HG02763 (cell line): ENCODE data around the gene PRKAA2.

ENCODE experiments used
- ATAC-seq: cut with Tn5 transposase; IDR thresholded peaks from one replicate; pipeline ENCODE4 v1.9.1; 2021; ENCODE audit warnings: mild to moderate bottlenecking, moderate library complexity; ENCODE audit not compliant: unreplicated experiment

PRKAA2 gene

GRCh38 chr1:56712150-56712549, 67.0 kb downstream of the PRKAA2 start:
- no peak for ATAC-seq

GRCh38 chr1:56713112-56713511, 68.0 kb downstream of the PRKAA2 start:
- no peak for ATAC-seq

GRCh38 chr1:56715156-56715555, 70.0 kb downstream of the PRKAA2 start:
- ATAC-seq, result no peak

DNA sequence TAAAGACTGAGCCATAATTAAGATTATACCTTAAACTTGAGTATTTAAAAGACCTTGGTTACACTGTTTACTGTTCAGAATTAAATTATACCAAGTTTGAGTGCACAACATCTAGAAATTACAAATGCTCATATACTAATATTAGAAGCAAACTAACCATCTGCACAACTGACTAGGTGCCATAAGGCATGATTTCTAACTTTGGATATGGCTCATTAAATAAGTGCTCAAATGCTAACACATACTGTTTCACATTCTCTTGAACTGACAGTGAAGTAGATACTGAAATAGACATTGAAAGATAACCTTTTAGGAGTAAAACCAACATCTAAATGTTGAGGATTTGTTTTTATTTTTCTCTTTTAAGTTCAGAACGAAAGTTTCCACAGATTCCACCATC, 74.1 kb downstream of the PRKAA2 start:
- ATAC-seq, result no peak

GRCh38 chr1:56726706-56727105, 81.6 kb downstream of the PRKAA2 start:
- no peak for ATAC-seq

DNA sequence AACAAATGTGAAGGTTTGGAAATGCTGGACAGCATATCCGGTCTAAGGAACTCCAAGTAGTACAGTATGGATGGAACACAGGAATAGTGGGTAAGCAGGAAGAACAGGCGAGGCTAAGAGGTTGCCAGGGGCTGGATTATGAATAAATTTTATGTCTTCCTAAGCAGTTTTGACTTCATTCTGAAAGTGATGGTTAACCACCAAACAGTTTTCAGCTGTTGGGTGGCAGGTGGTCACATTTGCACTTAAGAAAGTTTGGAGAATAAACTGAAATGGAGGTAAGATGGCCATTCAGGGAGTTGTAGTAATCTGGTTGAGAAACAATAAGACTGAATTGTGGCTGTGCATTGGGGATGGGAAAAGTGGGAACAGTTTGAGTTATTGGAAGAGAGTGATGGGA, 83.8 kb downstream of the PRKAA2 start:
- no peak for ATAC-seq

DNA sequence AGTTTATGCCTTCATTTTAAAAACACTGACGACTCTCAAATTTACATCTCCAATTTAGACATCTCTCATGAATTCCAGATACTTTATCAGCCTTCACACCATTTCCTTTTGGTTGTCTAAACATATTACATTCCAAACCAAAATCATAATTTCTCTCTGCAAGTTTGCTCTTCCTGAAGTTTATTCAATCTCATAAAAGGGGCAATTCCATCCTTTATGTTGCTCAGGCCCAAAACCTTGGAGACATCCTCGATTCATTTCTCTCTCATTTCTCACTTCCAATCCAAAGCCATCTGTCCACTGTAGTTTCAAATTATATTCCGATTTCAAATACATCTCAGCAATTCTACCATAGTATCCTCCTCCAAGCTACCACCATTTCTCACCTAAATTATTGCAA, 100.1 kb downstream of the PRKAA2 start:
- ATAC-seq, result no peak

DNA sequence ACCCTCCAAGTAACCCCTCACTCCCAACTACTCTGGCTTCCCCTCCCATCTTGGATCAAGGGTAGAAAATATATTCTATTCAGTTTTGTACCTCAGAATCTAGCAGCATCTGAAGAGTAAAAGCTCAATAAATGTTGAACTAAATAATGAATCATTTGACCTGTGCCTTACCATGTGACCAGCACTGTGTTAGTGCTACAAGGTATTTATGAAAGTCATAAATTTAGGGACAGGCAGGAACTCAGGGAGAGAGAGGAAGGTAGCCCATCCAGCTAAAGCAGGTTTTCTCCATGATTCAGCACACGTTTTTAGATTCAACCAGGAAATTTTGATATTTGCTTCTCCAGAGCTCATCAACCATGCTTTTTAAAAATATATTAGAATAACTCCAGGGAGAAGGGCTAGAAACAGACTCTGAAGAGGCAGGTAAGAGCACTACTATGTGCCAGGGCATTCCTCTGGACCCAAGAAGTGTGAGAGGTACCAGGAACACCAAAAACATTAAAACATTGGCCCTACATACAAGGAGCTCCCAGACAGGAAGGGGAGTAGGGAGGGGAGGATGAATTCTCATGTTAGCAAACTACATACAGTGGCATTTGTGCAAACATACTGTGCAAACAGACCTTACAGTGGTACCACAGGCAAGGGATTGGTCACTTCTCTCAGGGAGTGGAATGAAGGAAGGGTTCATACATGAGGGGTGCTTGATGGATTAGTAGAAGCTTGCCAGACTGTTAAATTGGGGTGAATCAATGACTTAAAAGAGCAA, 109.8 kb downstream of the PRKAA2 start:
- ATAC-seq, result no peak

DNA sequence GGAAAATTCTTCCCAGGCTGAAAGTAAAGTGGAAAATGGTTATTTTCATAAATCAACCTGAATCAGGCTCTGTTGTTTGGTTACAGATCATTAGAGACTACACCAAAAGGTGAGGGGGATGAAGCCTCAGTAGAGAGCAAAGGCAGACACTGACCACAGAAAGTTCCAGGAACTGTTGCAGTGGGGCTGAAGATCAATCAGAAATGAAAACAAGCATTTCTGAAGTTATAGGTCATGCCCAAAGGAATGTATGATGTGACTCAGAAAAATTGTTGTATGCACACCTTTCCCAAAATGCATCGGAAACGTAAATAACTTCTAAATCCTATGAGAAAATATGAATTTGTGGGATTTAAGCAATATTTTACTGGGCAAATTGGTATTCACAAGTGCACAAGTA, 110.8 kb downstream of the PRKAA2 start:
- no peak for ATAC-seq

- no peak for ATAC-seq
These were observed 113.0 kb downstream of the PRKAA2 start for GRCh38 chr1:56758135-56758534.

DNA sequence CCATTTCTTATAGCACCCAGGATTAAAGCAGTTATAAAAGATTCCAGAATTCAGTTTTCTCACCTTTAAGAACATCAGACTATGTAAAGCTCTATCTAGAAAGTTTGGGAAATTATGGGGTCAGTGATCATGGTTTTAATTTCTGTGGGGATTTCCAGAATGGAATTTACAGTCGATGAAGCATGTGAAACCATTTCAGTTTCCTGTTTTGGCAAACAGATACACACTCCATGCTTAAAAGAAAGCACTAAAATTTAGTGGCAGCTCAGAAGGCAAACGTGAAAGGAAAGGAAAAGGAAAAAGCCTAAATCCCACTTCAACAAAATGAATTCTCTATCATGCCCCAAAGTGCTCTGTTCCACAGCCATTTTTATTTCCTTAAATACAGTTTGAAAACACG, 113.7 kb downstream of the PRKAA2 start:
- ATAC-seq, result no peak
